Measurements from ENCODE around the gene DXO.
"Not testable (repeated sequence)": the region's sequence is repeated elsewhere in the genome, so short reads cannot be mapped to it uniquely, and the experiment has no call there.

DXO gene

GRCh38 chr6:31980195-31980876, 8.4 kb upstream of the DXO start:
- not testable (repeated sequence) for DNase-seq (ENCODE audit: low read depth in 2 of 2)

- DNase-seq (ENCODE audit: low read depth in 2 of 2) = no peak
These were observed 7.4 kb upstream of the DXO start for GRCh38 chr6:31979238-31979898.

GRCh38 chr6:31978831-31979230, 6.9 kb upstream of the DXO start:
- DNase-seq (ENCODE audit: low read depth in 2 of 2) = no peak

GRCh38 chr6:31977816-31978431, 6.0 kb upstream of the DXO start:
- no peak for DNase-seq (ENCODE audit: low read depth in 2 of 2)

- not testable (repeated sequence) for DNase-seq (ENCODE audit: low read depth in 2 of 2)
These were observed 4.1 kb upstream of the DXO start for GRCh38 chr6:31976065-31976464.

- no peak for DNase-seq (ENCODE audit: low read depth in 2 of 2)
These were observed 892 bp upstream of the DXO start for GRCh38 chr6:31972709-31973350.

GRCh38 chr6:31971279-31971992, 502 bp downstream of the DXO start:
- no peak for DNase-seq (ENCODE audit: low read depth in 2 of 2)

- DNase-seq (ENCODE audit: low read depth in 2 of 2) = no peak
These were observed 1.2 kb downstream of the DXO start for GRCh38 chr6:31970604-31971271.

GRCh38 chr6:31969712-31970603, 2.0 kb downstream of the DXO start:
- DNase-seq (ENCODE audit: low read depth in 2 of 2) = no peak

- no peak for DNase-seq (ENCODE audit: low read depth in 2 of 2)
These were observed 2.9 kb downstream of the DXO start for GRCh38 chr6:31968791-31969711.

- no peak for DNase-seq (ENCODE audit: low read depth in 2 of 2)
These were observed 3.6 kb downstream of the DXO start for GRCh38 chr6:31968326-31968725.

GRCh38 chr6:31967926-31968320, 4.0 kb downstream of the DXO start:
- no peak for DNase-seq (ENCODE audit: low read depth in 2 of 2)

GRCh38 chr6:31966997-31967925, 4.7 kb downstream of the DXO start:
- no peak for DNase-seq (ENCODE audit: low read depth in 2 of 2)

GRCh38 chr6:31966506-31966905, 5.4 kb downstream of the DXO start:
- no peak for DNase-seq (ENCODE audit: low read depth in 2 of 2)

- no peak for DNase-seq (ENCODE audit: low read depth in 2 of 2)
These were observed 6.2 kb downstream of the DXO start for GRCh38 chr6:31965700-31966099.

- no peak for DNase-seq (ENCODE audit: low read depth in 2 of 2)
These were observed 8.0 kb downstream of the DXO start for GRCh38 chr6:31963921-31964320.

GRCh38 chr6:31961616-31962015, 10.3 kb downstream of the DXO start:
- no peak for DNase-seq (ENCODE audit: low read depth in 2 of 2)

All from stimulated activated CD8-positive, alpha-beta memory T cell treated with anti-CD3 and anti-CD28 coated beads, Interleukin-7, amount 100 ng/mL, for 1 hour (primary cell).